Neural crest cell (in vitro differentiated cells): ENCODE results near the gene ETFDH. TPM values are rescaled to one million over a fixed set of nuclear protein-coding genes. Genes with fewer than 3 reads are reported as not detected.

ENCODE experiments used
- DNase-seq: peaks from one replicate; pipeline ENCODE4 v3.0.0; 2021; ENCODE audit warnings: low read depth, mixed read lengths, low spot score
- H3K27ac Mint-ChIP-seq: one replicate; pipeline ENCODE4 v1.8.0; 2021; ENCODE audit warnings: mild to moderate bottlenecking, mixed read lengths; ENCODE audit not compliant: unreplicated experiment
- H3K27me3 Mint-ChIP-seq: 2 replicates; pipeline ENCODE4 v1.8.0; 2021; ENCODE audit warnings: low read depth, mild to moderate bottlenecking, mixed read lengths
- H3K36me3 Mint-ChIP-seq: 2 replicates; pipeline ENCODE4 v1.8.0; 2021; ENCODE audit warnings: low read depth, mild to moderate bottlenecking, mixed read lengths
- H3K4me1 Mint-ChIP-seq: 2 replicates; pipeline ENCODE4 v1.8.0; 2021; ENCODE audit warnings: mixed read lengths
- H3K4me3 Mint-ChIP-seq: one replicate; pipeline ENCODE4 v1.8.0; 2021; ENCODE audit warnings: mild to moderate bottlenecking, mixed read lengths
- H3K9me3 Mint-ChIP-seq: 2 replicates; pipeline ENCODE4 v1.8.0; 2021; ENCODE audit warnings: mixed read lengths
- total RNA-seq: library from RNA; stranded (reverse); gene quantifications from 2 replicates; pipeline ENCODE4 v1.2.1, GENCODE V29; 2021
- TF ChIP-seq, protein P1 (sequence below): fragments of 200-600 bp; sonication (generic); conservative IDR thresholded peaks from 2 replicates; pipeline ENCODE4 v1.5.0; 2021; ENCODE audit warnings: antibody characterized with exemption, mild to moderate bottlenecking

ETFDH gene
- total RNA-seq, 1 donor from 2014 or later: 15.8 TPM

- H3K27ac Mint-ChIP-seq: no peak overlapping the region
- no peaks in the 10 kb centered on the region for H3K27me3 Mint-ChIP-seq
- H3K36me3 Mint-ChIP-seq: peaks cover 33% of the 10 kb centered on the region
- no peak for DNase-seq
- TF ChIP-seq, protein P1, sequence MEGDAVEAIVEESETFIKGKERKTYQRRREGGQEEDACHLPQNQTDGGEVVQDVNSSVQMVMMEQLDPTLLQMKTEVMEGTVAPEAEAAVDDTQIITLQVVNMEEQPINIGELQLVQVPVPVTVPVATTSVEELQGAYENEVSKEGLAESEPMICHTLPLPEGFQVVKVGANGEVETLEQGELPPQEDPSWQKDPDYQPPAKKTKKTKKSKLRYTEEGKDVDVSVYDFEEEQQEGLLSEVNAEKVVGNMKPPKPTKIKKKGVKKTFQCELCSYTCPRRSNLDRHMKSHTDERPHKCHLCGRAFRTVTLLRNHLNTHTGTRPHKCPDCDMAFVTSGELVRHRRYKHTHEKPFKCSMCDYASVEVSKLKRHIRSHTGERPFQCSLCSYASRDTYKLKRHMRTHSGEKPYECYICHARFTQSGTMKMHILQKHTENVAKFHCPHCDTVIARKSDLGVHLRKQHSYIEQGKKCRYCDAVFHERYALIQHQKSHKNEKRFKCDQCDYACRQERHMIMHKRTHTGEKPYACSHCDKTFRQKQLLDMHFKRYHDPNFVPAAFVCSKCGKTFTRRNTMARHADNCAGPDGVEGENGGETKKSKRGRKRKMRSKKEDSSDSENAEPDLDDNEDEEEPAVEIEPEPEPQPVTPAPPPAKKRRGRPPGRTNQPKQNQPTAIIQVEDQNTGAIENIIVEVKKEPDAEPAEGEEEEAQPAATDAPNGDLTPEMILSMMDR: no peak
- H3K9me3 Mint-ChIP-seq: no peaks in the 10 kb centered on the region
- no peaks in the 10 kb centered on the region for H3K4me1 Mint-ChIP-seq
- H3K4me3 Mint-ChIP-seq: no peak overlapping the region
Observed at GRCh38 chr4:158714937-158715336, 42.8 kb downstream of the ETFDH start.

GRCh38 chr4:158715802-158716201 is 43.7 kb downstream of the ETFDH start:
- H3K4me1 Mint-ChIP-seq: no peaks in the 10 kb centered on the region
- H3K4me3 Mint-ChIP-seq: no peak overlapping the region
- no peaks in the 10 kb centered on the region for H3K9me3 Mint-ChIP-seq
- TF ChIP-seq, protein P1: no peak
- no peaks in the 10 kb centered on the region for H3K27me3 Mint-ChIP-seq
- no peak for DNase-seq
- no peak overlapping the region for H3K27ac Mint-ChIP-seq
- H3K36me3 Mint-ChIP-seq: peaks cover 27% of the 10 kb centered on the region

DNA sequence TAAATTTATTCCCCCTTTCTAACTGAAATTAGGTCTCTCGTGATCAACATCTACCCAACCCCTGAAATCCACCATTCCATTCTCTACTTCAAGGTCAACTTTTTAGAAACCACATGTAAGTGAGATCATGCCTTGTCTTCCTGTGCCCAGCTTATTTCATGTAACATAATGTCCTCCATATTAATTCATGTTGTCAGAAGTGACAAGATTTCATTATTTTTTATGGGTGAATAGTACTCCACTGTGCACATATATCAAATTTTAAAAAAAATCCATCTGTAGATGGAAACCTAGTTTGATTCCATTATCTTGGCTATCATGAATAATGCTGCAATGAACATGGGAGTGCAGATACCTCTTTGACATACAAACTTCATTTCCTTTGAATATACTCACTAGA is 49.6 kb downstream of the ETFDH start:
- Mint-ChIP-seq H3K27me3 (peaks cover 6% of the 10 kb centered on the region), H3K36me3 (peaks cover 12% of the 10 kb centered on the region), H3K27ac (peak overlapping the region; percentile 72), H3K4me1 (peaks cover 21% of the 10 kb centered on the region), H3K4me3 (peak overlapping the region; percentile 97), H3K9me3 (no peaks in the 10 kb centered on the region)
- TF ChIP-seq, protein P1: no peak
- no peak for DNase-seq

DNA sequence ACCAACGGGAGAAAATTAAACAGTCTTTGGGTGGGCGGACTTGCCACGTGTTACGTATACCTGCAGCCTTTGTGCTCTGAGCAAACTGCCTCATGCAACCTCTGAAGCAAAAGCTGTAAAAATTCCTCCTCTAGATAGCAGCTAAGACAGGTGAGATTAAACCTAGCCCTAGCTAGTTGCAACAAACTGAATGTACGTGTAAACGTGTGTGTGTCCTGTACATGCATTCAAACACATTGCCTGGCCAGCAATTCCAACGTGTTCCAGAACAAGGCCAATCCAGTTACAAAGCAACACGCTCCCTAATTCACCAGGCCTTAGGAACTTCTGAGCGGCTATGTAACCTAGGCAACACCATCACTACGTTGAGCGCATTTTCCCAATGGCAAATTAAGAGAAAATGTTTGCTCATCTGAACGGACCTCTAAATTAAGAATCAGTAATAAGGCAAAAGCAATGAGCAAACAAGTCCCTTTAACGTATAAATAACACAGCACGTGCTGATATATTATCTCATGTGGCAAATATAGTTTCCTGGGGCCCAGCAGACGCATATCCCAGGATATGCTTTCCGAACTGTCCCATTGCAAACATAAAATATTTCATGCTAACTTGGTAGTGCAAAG is 50.3 kb downstream of the ETFDH start:
- no peak for DNase-seq
- TF ChIP-seq, protein P1: no peak
- Mint-ChIP-seq H3K4me1 (peaks cover 21% of the 10 kb centered on the region), H3K36me3 (peaks cover 12% of the 10 kb centered on the region), H3K9me3 (no peaks in the 10 kb centered on the region), H3K27ac (peak overlapping the region; percentile 85), H3K4me3 (peak overlapping the region; percentile 97), H3K27me3 (peaks cover 10% of the 10 kb centered on the region)

DNA sequence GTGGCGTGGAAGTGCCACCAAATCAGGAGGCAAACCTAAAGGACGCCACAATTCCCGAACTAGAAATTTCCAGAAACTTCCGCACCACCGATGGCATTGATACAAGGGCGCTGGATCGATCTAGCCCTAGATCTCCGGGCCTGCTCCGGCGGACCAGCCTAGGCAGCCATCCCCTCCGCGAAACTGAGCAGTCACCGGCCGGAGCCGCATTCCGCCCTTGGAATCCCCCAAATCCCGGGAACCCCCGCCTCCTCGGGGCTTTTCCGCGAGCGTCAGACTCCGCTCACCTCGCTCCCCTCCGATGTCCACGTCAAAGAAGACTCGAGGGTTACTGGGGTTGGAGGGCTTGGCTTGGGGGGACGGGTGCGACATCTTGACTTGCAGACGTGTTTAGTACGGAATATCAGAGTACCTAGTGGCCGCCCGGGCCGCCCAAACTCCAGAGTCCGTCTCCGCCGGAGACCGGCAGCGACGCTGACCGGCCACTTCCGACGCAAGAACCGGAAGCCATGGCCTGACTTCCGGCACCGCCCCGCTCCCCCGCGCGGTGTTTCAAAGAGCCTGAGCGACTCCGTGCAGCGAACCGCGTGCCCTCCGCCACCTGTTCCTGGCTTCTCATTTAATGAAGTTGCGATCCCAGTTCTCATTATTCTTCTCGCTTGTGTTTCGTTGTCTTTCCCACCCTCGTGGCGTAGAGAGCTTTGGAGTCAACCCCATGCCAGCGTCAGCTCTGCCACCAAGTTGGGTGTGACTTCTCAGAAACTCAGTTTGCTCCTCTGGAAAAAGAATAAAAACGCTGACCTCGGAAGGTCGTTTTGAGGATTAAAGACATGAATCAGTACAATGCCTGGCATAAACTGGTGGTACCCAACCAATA is 51.1 kb downstream of the ETFDH start, which contains the start of gene PPID:
PPID (minus strand) TSS at position 480 of the 877 bp plus-strand sequence; CDS start at position 372, 108 bp downstream.
- TF ChIP-seq, protein P1: no peak
- Mint-ChIP-seq H3K27me3 (peaks cover 10% of the 10 kb centered on the region), H3K36me3 (peaks cover 8% of the 10 kb centered on the region), H3K27ac (peak within 1 kb of the TSS; percentile 98), H3K4me1 (peaks cover 21% of the 10 kb centered on the region), H3K4me3 (peak within 1 kb of the TSS; percentile 97), H3K9me3 (no peaks in the 10 kb centered on the region)
- DNase-seq: peak; percentile 72
